Measurements from ENCODE around the gene KIAA1958.

KIAA1958 gene

DNA sequence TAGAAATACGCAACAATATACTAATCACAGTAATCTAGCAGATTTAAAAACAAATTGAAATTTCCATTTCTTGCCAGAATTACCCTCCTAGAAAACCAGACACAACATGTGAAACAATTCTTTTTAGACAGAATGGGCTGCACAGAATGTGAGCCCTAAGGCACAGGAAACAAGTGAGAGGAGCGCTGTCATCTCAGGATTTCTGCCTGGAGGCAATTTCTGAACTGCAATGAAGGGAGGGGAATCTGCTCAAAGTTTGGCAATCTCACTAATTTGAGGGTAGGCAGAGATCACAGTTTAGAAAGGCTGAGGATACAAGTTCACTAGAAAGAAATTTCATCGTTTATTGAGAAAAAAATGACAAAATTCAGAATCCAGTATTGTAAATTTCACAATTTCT is 161.0 kb downstream of the KIAA1958 start:
- Histone ChIP-seq H3K4me3 (replicated peaks; ENCODE audit: low read depth, low read length) (no peak overlapping the region), H3K27me3 (replicated peaks; ENCODE audit: control insufficient read depth, insufficient read depth, low read length) (no peaks in the 10 kb centered on the region), H3K36me3 (ENCODE audit: control insufficient read depth, insufficient read depth, low read length) (no peaks in the 10 kb centered on the region; the same call in 1 of the 2 replicates)
- no peak for DNase-seq (ENCODE audit: extremely low read depth, insufficient read length)
- TF ChIP-seq, protein P1, sequence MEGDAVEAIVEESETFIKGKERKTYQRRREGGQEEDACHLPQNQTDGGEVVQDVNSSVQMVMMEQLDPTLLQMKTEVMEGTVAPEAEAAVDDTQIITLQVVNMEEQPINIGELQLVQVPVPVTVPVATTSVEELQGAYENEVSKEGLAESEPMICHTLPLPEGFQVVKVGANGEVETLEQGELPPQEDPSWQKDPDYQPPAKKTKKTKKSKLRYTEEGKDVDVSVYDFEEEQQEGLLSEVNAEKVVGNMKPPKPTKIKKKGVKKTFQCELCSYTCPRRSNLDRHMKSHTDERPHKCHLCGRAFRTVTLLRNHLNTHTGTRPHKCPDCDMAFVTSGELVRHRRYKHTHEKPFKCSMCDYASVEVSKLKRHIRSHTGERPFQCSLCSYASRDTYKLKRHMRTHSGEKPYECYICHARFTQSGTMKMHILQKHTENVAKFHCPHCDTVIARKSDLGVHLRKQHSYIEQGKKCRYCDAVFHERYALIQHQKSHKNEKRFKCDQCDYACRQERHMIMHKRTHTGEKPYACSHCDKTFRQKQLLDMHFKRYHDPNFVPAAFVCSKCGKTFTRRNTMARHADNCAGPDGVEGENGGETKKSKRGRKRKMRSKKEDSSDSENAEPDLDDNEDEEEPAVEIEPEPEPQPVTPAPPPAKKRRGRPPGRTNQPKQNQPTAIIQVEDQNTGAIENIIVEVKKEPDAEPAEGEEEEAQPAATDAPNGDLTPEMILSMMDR (IDR thresholded peaks at IDR 0.05; ENCODE audit: insufficient read depth, low read length, poor library complexity, severe bottlenecking) = no peak

DNA sequence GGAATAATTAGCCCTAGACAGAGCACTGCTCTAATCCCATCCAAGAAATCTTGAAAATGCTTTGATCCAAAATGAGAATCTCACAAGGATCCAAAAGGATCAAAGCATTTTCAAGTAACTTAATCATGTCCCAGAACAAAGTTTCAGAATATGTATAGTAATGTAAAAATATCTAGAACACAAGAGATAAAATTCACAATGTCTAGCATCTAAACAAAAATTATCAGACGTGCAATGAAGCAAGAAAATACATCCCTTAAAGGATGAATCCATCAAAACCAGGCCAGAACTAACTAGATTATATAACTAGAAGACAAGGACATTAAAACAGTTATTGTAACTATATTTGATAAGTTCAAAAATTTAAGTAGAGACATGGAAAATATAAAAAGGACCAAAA is 162.0 kb downstream of the KIAA1958 start:
- no peaks in the 10 kb centered on the region for H3K27me3 ChIP-seq (replicated peaks; ENCODE audit: control insufficient read depth, insufficient read depth, low read length)
- no peaks in the 10 kb centered on the region; the same call in 1 of the 2 replicates for H3K36me3 ChIP-seq (ENCODE audit: control insufficient read depth, insufficient read depth, low read length)
- H3K4me3 ChIP-seq (replicated peaks; ENCODE audit: low read depth, low read length) = no peak overlapping the region
- DNase-seq (ENCODE audit: extremely low read depth, insufficient read length) = no peak
- TF ChIP-seq, protein P1 (IDR thresholded peaks at IDR 0.05; ENCODE audit: insufficient read depth, low read length, poor library complexity, severe bottlenecking) = no peak

GRCh38 chr9:112654282-112654681 is 167.7 kb downstream of the KIAA1958 start:
- H3K27me3 ChIP-seq (replicated peaks; ENCODE audit: control insufficient read depth, insufficient read depth, low read length) = no peaks in the 10 kb centered on the region
- H3K36me3 ChIP-seq (ENCODE audit: control insufficient read depth, insufficient read depth, low read length) = no peaks in the 10 kb centered on the region
- no peak for DNase-seq (ENCODE audit: extremely low read depth, insufficient read length)
- TF ChIP-seq, protein P1 (IDR thresholded peaks at IDR 0.05; ENCODE audit: insufficient read depth, low read length, poor library complexity, severe bottlenecking) = no peak
- no peak overlapping the region for H3K4me3 ChIP-seq (replicated peaks; ENCODE audit: low read depth, low read length)

DNA sequence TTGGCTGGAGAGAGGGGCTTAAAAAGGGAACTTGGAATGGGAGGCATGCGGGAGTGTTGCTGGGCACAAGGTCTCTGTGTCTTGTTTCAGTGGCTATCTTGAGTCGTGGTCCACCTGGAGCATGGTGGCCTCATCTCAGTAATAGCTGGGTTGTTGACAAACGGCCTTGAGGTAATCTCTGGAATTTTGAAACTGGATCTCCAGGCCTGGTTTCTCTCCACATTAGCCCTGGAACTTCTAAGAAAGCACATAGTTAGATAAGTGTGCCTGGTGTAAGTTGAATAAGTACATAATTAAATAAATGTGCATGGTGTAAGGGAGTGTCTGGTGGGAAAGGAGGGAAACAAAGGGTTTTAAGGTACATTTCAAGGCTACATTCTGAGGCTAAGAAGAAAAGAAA is 169.0 kb downstream of the KIAA1958 start:
- H3K27me3 ChIP-seq (replicated peaks; ENCODE audit: control insufficient read depth, insufficient read depth, low read length) = no peaks in the 10 kb centered on the region
- no peak overlapping the region for H3K4me3 ChIP-seq (replicated peaks; ENCODE audit: low read depth, low read length)
- DNase-seq (ENCODE audit: extremely low read depth, insufficient read length) = no peak
- TF ChIP-seq, protein P1 (IDR thresholded peaks at IDR 0.05; ENCODE audit: insufficient read depth, low read length, poor library complexity, severe bottlenecking) = no peak
- H3K36me3 ChIP-seq (ENCODE audit: control insufficient read depth, insufficient read depth, low read length) = no peaks in the 10 kb centered on the region

DNA sequence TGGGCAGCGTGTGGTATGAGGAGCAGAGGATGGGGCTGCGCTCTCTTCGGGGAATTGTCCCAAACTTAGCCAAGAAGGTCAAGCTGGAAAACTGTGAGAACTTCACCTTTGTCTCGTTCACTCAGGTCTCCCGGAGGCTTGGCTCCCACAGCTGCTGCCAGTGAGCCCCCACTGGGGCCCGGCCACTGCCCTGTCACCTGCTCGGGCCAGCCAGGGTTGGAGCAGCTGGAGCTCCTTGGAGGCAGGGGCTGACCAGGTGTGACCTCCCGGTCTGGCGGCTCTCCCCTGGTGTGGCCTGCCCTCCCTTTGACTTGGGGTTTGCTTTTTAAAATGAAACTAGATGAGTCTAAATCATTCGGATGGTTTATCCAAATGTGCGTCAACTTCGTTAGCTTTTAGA is 173.3 kb downstream of the KIAA1958 start:
- TF ChIP-seq, protein P1 (IDR thresholded peaks at IDR 0.05; ENCODE audit: insufficient read depth, low read length, poor library complexity, severe bottlenecking) = no peak
- no peak for DNase-seq (ENCODE audit: extremely low read depth, insufficient read length)
- Histone ChIP-seq H3K4me3 (replicated peaks; ENCODE audit: low read depth, low read length) (no peak overlapping the region), H3K36me3 (ENCODE audit: control insufficient read depth, insufficient read depth, low read length) (no peaks in the 10 kb centered on the region), H3K27me3 (replicated peaks; ENCODE audit: control insufficient read depth, insufficient read depth, low read length) (no peaks in the 10 kb centered on the region)

- H3K27me3 ChIP-seq (replicated peaks; ENCODE audit: control insufficient read depth, insufficient read depth, low read length) = no peaks in the 10 kb centered on the region
- H3K36me3 ChIP-seq (ENCODE audit: control insufficient read depth, insufficient read depth, low read length) = no peaks in the 10 kb centered on the region
- TF ChIP-seq, protein P1 (IDR thresholded peaks at IDR 0.05; ENCODE audit: insufficient read depth, low read length, poor library complexity, severe bottlenecking) = no peak
- H3K4me3 ChIP-seq (replicated peaks; ENCODE audit: low read depth, low read length) = no peak overlapping the region
- DNase-seq (ENCODE audit: extremely low read depth, insufficient read length) = no peak
Observed at GRCh38 chr9:112663681-112664080, 177.1 kb downstream of the KIAA1958 start.

All from GM06990 (cell line).